GM12801 (cell line): ENCODE results near the gene SETD7.

Experiments
- TF ChIP-seq, protein P1 (sequence below): IDR thresholded peaks from one replicate; pipeline ENCODE4 v1.5.1; 2011; ENCODE audit warnings: control low read depth; ENCODE audit not compliant: insufficient read length; ENCODE audit errors: extremely low read depth

The SETD7 gene

DNA sequence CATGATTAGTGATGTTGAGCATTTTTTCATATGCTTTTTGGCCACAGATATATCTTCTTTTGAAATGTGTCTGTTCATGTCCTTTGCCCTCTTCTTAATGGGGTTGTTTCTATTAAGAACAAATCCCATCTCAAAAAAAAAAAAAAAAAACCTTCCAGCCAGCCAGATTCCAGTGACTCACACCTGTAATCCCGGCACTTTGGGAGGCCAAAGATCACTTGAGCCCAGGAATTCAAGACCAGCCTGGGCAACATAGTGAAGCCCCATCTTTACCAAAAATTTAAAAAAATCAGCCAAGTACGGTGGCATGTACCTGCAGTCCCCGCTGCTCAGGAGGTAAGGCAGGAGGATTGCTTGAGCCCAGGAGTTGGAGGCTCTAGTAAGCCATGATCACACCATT is 97.0 kb downstream of the SETD7 start:
- TF ChIP-seq, protein P1, sequence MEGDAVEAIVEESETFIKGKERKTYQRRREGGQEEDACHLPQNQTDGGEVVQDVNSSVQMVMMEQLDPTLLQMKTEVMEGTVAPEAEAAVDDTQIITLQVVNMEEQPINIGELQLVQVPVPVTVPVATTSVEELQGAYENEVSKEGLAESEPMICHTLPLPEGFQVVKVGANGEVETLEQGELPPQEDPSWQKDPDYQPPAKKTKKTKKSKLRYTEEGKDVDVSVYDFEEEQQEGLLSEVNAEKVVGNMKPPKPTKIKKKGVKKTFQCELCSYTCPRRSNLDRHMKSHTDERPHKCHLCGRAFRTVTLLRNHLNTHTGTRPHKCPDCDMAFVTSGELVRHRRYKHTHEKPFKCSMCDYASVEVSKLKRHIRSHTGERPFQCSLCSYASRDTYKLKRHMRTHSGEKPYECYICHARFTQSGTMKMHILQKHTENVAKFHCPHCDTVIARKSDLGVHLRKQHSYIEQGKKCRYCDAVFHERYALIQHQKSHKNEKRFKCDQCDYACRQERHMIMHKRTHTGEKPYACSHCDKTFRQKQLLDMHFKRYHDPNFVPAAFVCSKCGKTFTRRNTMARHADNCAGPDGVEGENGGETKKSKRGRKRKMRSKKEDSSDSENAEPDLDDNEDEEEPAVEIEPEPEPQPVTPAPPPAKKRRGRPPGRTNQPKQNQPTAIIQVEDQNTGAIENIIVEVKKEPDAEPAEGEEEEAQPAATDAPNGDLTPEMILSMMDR, result no peak

DNA sequence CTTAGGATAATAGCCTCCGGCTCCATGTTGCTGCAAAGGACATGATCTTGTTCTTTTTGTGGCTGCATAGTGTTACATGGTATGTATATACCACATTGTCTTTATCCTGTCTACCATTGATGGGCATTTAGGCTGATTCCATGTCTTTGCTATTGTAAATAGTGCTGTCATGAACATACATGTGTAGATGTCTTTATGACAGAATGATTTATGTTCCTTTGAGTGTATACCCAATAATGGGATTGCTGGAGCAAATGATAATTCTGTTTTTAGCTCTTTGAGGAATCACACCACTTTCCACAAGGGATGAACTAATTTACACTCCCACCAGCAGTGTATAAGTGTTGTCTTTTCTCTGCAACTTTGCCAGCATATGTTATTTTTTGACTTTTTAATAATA is 97.5 kb downstream of the SETD7 start:
- TF ChIP-seq, protein P1, result no peak

DNA sequence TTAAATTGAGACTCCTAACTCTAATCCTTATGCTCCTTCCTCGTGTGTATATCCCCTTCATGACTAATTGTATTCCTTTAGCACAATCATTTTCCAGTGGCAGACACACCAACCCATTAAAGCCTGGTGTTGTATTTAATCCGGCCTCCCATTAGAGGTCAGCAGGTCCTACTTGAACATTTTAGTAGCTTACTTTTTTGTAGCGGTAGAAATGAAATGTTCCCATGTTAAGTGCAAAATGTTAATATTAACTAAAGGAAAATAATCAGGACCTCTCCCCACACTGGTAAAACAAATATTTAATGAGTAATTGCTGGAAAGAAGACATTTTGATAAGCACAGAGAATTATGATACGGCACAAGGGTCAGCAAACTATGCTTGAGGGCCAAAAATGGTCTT is 98.7 kb downstream of the SETD7 start:
- TF ChIP-seq, protein P1, result no peak

- TF ChIP-seq, protein P1, result no peak
These were observed 100.9 kb downstream of the SETD7 start for GRCh38 chr4:139455126-139455538.

GRCh38 chr4:139454111-139455045 is 101.6 kb downstream of the SETD7 start, which contains the start of gene RAB33B:
Gene RAB33B, plus strand, starts transcription at chr4:139454121. Its CDS starts 75 bp downstream, at chr4:139454196.
- TF ChIP-seq, protein P1, result no peak

GRCh38 chr4:139453371-139454110 is 102.5 kb downstream of the SETD7 start:
- TF ChIP-seq, protein P1, result no peak

DNA sequence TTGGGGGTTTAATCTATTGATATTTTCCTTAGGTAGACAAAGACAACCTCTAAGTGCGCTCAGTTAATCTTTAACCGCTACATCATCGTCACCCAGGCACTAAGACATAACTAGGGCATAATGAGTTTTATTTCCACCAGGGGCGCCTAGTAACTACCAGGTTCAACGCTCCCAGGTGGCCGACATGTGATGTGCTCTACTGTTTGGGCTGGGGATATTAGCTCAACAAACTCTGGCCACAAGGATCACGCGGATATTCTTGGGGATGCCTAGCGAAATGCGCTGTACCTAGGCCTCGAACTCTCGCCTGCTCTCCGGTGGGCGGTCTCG is 103.0 kb downstream of the SETD7 start:
- TF ChIP-seq, protein P1, result no peak
